GM23248 (cell line): ENCODE measurements around the gene CAPN2. TPM values are rescaled to one million over a fixed set of nuclear protein-coding genes. Genes with fewer than 3 reads are reported as not detected.

ENCODE experiments used
- DNase-seq: peaks from one replicate; pipeline ENCODE4 v3.0.0-alpha.2; 2015
- H2AFZ ChIP-seq: fragments of 200-600 bp; sonication (generic); 2 replicates; pipeline ENCODE4 v1.6.1; 2016; ENCODE audit warnings: antibody characterized with exemption
- H3F3A ChIP-seq: fragments of 200-600 bp; sonication (generic); 2 replicates; pipeline ENCODE4 v1.6.1; 2016; ENCODE audit warnings: mild to moderate bottlenecking, antibody characterized with exemption, mixed run types; ENCODE audit not compliant: insufficient read depth
- H3K27ac ChIP-seq: fragments of 200-600 bp; sonication (generic); 2 replicates; pipeline ENCODE4 v1.5.1; 2016; ENCODE audit warnings: mild to moderate bottlenecking
- H3K27me3 ChIP-seq: fragments of 200-600 bp; sonication (generic); replicated peaks from 2 replicates; pipeline ENCODE4 v1.6.1; 2016; ENCODE audit warnings: mild to moderate bottlenecking; ENCODE audit not compliant: insufficient read depth
- H3K36me3 ChIP-seq: fragments of 200-600 bp; sonication (generic); 2 replicates; pipeline ENCODE4 v1.6.1; 2016; ENCODE audit warnings: low read depth, mild to moderate bottlenecking
- H3K4me1 ChIP-seq: fragments of 200-600 bp; sonication (generic); 2 replicates; pipeline ENCODE4 v1.6.1; 2016; ENCODE audit warnings: mild to moderate bottlenecking; ENCODE audit not compliant: insufficient read depth
- H3K4me2 ChIP-seq: fragments of 200-600 bp; sonication (generic); one replicate; pipeline ENCODE4 v1.6.1; 2016; ENCODE audit warnings: mild to moderate bottlenecking; ENCODE audit not compliant: unreplicated experiment
- H3K4me3 ChIP-seq: fragments of 200-600 bp; sonication (generic); 2 replicates; pipeline ENCODE4 v1.5.1; 2016; ENCODE audit warnings: mild to moderate bottlenecking
- H3K79me2 ChIP-seq: fragments of 200-600 bp; sonication (generic); 2 replicates; pipeline ENCODE4 v1.6.1; 2016; ENCODE audit warnings: mild to moderate bottlenecking; ENCODE audit not compliant: insufficient read depth
- H3K9ac ChIP-seq: fragments of 200-600 bp; sonication (generic); 2 replicates; pipeline ENCODE4 v1.6.1; 2016; ENCODE audit warnings: mild to moderate bottlenecking
- H3K9me2 ChIP-seq: fragments of 200-600 bp; sonication (generic); 2 replicates; pipeline ENCODE4 v1.6.1; 2016; ENCODE audit warnings: mixed run types, mild to moderate bottlenecking, moderate library complexity; ENCODE audit not compliant: insufficient read depth
- H3K9me3 ChIP-seq: fragments of 200-600 bp; sonication (generic); one replicate; pipeline ENCODE4 v1.6.1; 2017; ENCODE audit warnings: low read depth
- H4K20me1 ChIP-seq: fragments of 200-600 bp; sonication (generic); 2 replicates; pipeline ENCODE4 v1.6.0; 2016; ENCODE audit not compliant: insufficient read depth
- EZH2 ChIP-seq: fragments of 200-600 bp; sonication (generic); IDR thresholded peaks from 2 replicates; pipeline ENCODE4 v1.6.1; 2018; ENCODE audit warnings: antibody characterized with exemption, mild to moderate bottlenecking; ENCODE audit not compliant: insufficient read depth, poor library complexity, severe bottlenecking
- EZH2phosphoT487 ChIP-seq: fragments of 200-600 bp; sonication (generic); IDR thresholded peaks from 2 replicates; pipeline ENCODE4 v1.6.1; 2018; ENCODE audit warnings: antibody characterized with exemption, moderate library complexity, mild to moderate bottlenecking, low read depth; ENCODE audit not compliant: insufficient read depth
- WGBS, 2 experiments: methylation state at CpG; one replicate each; pipeline ENCODE4 v1.1.6; 2015 to 2017; ENCODE audit warnings: low lambda C conversion rate in 2 of 2, low coverage in 1 of 2; ENCODE audit errors: missing lambda C conversion rate in 2 of 2; 5-methylcytosine and 5-hydroxymethylcytosine counted together
- in situ Hi-C: fragments of 300-500 bp; cut with MboI; formaldehyde crosslinking; loops from 2 replicates; pipeline ENCODE4 v1.15.0; 2020
- polyA plus RNA-seq: library from polyadenylated mRNA; unstranded; fragments of >200 nt; fragmentation: Nextera tagmentation; extraction: Ambion mirVana; gene quantifications from 2 replicates; pipeline ENCODE4 v1.2.1, GENCODE V29; 2016
- total RNA-seq: library from RNA; depleted of rRNA; stranded (reverse); fragments of >200 nt; shearing (Covaris generic); gene quantifications from 2 replicates; pipeline ENCODE4 v1.2.3, GENCODE V29; 2014

CAPN2 gene
- total and polyA plus RNA-seq, 2 experiments from 2014 or later: 214 to 261 TPM

GRCh38 chr1:223708651-223709268 lies 3.6 kb upstream of the CAPN2 start:
- WGBS, 2 experiments: 81 to 90% methylated on average over 3 of the region's 3 CpGs
- in situ Hi-C loops: no loop called here
- Histone ChIP-seq H3K9me2 (no peaks in the 10 kb centered on the region), H3K4me2 (peak overlapping the region; percentile 77), H3F3A (peaks cover 67% of the 10 kb centered on the region), H3K27me3 (no peaks in the 10 kb centered on the region), H3K36me3 (no peaks in the 10 kb centered on the region), H3K4me1 (peaks cover 45% of the 10 kb centered on the region), H3K27ac (peak overlapping the region; percentile 97; the same call in 1 of the 2 replicates), H3K79me2 (peaks cover 20% of the 10 kb centered on the region), H3K9ac (0 out of 2 replicates have a peak overlapping the region, but pooled peaks have one; percentile 76), H3K9me3 (no peaks in the 10 kb centered on the region), H4K20me1 (no peaks in the 10 kb centered on the region), H2AFZ (no peak overlapping the region), H3K4me3 (no peak overlapping the region)
- TF ChIP-seq EZH2 (no peak), EZH2phosphoT487 (no peak)
- no peak for DNase-seq

- Histone ChIP-seq H3K9ac (no peak overlapping the region), H4K20me1 (no peaks in the 10 kb centered on the region), H3K27me3 (no peaks in the 10 kb centered on the region), H3F3A (peaks cover 67% of the 10 kb centered on the region), H3K9me2 (no peaks in the 10 kb centered on the region), H3K9me3 (no peaks in the 10 kb centered on the region), H3K4me3 (no peak overlapping the region), H3K27ac (no peak overlapping the region), H3K36me3 (no peaks in the 10 kb centered on the region), H2AFZ (no peak overlapping the region), H3K4me1 (peaks cover 51% of the 10 kb centered on the region), H3K79me2 (peaks cover 29% of the 10 kb centered on the region), H3K4me2 (no peak overlapping the region)
- 69 to 71% methylated on average over 3 of the region's 3 CpGs for WGBS, 2 experiments
- TF ChIP-seq EZH2 (no peak), EZH2phosphoT487 (no peak)
- peak; percentile 60 for DNase-seq
- in situ Hi-C loops: no loop called here
These were observed 2.7 kb upstream of the CAPN2 start for GRCh38 chr1:223709598-223709997.

GRCh38 chr1:223710179-223711133 lies 1.9 kb upstream of the CAPN2 start:
- no peak overlapping the region for H3K9ac ChIP-seq
- H3K4me3 ChIP-seq: no peak overlapping the region
- H3F3A ChIP-seq: peaks cover 67% of the 10 kb centered on the region
- no peaks in the 10 kb centered on the region for H3K9me3 ChIP-seq
- H3K4me2 ChIP-seq: no peak overlapping the region
- H3K4me1 ChIP-seq: peaks cover 50% of the 10 kb centered on the region
- TF ChIP-seq EZH2phosphoT487 (no peak), EZH2 (no peak)
- H4K20me1 ChIP-seq: no peaks in the 10 kb centered on the region
- no peak overlapping the region for H3K27ac ChIP-seq
- DNase-seq: no peak
- in situ Hi-C loops: no loop called here
- no peaks in the 10 kb centered on the region for H3K9me2 ChIP-seq
- H3K36me3 ChIP-seq: no peaks in the 10 kb centered on the region
- H2AFZ ChIP-seq: no peak overlapping the region
- peaks cover 37% of the 10 kb centered on the region for H3K79me2 ChIP-seq
- 87 to 89% methylated on average over 12 of the region's 12 CpGs for WGBS, 2 experiments
- H3K27me3 ChIP-seq: no peaks in the 10 kb centered on the region

- H3K27ac ChIP-seq: no peak overlapping the region
- H3K4me1 ChIP-seq: peaks cover 50% of the 10 kb centered on the region
- no peak for TF ChIP-seq EZH2phosphoT487
- no peak for TF ChIP-seq EZH2
- no peaks in the 10 kb centered on the region for H3K9me2 ChIP-seq
- H3K36me3 ChIP-seq: no peaks in the 10 kb centered on the region
- peak; percentile 66 for DNase-seq
- H3F3A ChIP-seq: peaks cover 67% of the 10 kb centered on the region
- WGBS, 2 experiments: 55 to 58% methylated on average over 1 of the region's 1 CpG
- no peaks in the 10 kb centered on the region for H3K9me3 ChIP-seq
- H3K79me2 ChIP-seq: peaks cover 44% of the 10 kb centered on the region
- in situ Hi-C loops: no loop called here
- H4K20me1 ChIP-seq: peaks cover 3% of the 10 kb centered on the region; the same call in 1 of the 2 replicates
- H3K4me2 ChIP-seq: no peak overlapping the region
- H3K4me3 ChIP-seq: no peak overlapping the region
- H2AFZ ChIP-seq: no peak overlapping the region
- H3K9ac ChIP-seq: no peak overlapping the region
- no peaks in the 10 kb centered on the region for H3K27me3 ChIP-seq
These were observed 1.2 kb upstream of the CAPN2 start for GRCh38 chr1:223711173-223711572.
